CD4-positive, alpha-beta memory T cell (primary cell): Measurements from ENCODE around the gene TSGA10. TPM values are rescaled to one million over a fixed set of nuclear protein-coding genes. Genes with fewer than 3 reads are reported as not detected.

Source experiments
- CTCF ChIA-PET: fragments of 350-600 bp; sonication (Branson Sonifier 250); formaldehyde crosslinking; loops from one replicate; lab custom pipeline; 2021; ENCODE audit warnings: inconsistent platforms; ENCODE audit not compliant: partially characterized antibody; lab: Charles Lee
- POLR2A ChIA-PET: fragments of 350-600 bp; sonication (Branson Sonifier 250); formaldehyde crosslinking; loops from one replicate; lab custom pipeline; 2021; ENCODE audit not compliant: partially characterized antibody; lab: Charles Lee
- DNase-seq, 5 donors: peaks; one replicate each; pipeline versions ENCODE4 v3.0.0 to v3.0.0-alpha.2; 2020 to 2022; ENCODE audit warnings: mixed read lengths in 1 of 5
- H3K27ac ChIP-seq: one replicate; pipeline ENCODE4 v1.7.0; 2013; ENCODE audit warnings: low read depth, low read length
- H3K27me3 ChIP-seq: 2 replicates; pipeline ENCODE4 v1.7.0; 2013; ENCODE audit warnings: mild to moderate bottlenecking, low read length, moderate library complexity; ENCODE audit not compliant: insufficient read depth
- H3K36me3 ChIP-seq: 2 replicates; pipeline ENCODE4 v1.7.0; 2013; ENCODE audit warnings: mild to moderate bottlenecking, low read length, moderate library complexity; ENCODE audit not compliant: insufficient read depth
- H3K4me1 ChIP-seq: 2 replicates; pipeline ENCODE4 v1.7.0; 2013; ENCODE audit warnings: mild to moderate bottlenecking, low read length, moderate library complexity; ENCODE audit not compliant: insufficient read depth
- H3K4me3 ChIP-seq, 2 donors: one replicate each; pipeline ENCODE4 v1.7.0; 2013; ENCODE audit warnings: low read length in 2 of 2, mild to moderate bottlenecking in 1 of 2
- H3K9me3 ChIP-seq, 2 donors: one replicate each; pipeline ENCODE4 v1.7.0; 2013; ENCODE audit warnings: low read length in 2 of 2, control low read depth in 1 of 2; ENCODE audit not compliant: control insufficient read depth in 1 of 2
- H3K27ac Mint-ChIP-seq, 7 donors: one replicate each; pipeline ENCODE4 v1.8.0; 2020 to 2021; ENCODE audit warnings: mixed read lengths in 7 of 7, mild to moderate bottlenecking in 6 of 7, inconsistent platforms in 3 of 7, moderate library complexity in 3 of 7
- H3K27me3 Mint-ChIP-seq, 2 donors: one replicate each; pipeline ENCODE4 v1.8.0; 2020 to 2021; ENCODE audit warnings: mixed read lengths in 2 of 2
- H3K36me3 Mint-ChIP-seq, 2 donors: one replicate each; pipeline ENCODE4 v1.8.0; 2020 to 2021; ENCODE audit warnings: mixed read lengths in 2 of 2, inconsistent platforms in 1 of 2, mild to moderate bottlenecking in 1 of 2
- H3K4me1 Mint-ChIP-seq, 4 donors: one replicate each; pipeline ENCODE4 v1.8.0; 2020 to 2021; ENCODE audit warnings: mixed read lengths in 4 of 4, mild to moderate bottlenecking in 1 of 4
- H3K4me3 Mint-ChIP-seq, 8 donors: one replicate each; pipeline ENCODE4 v1.8.0; 2020 to 2021; ENCODE audit warnings: mixed read lengths in 8 of 8, mild to moderate bottlenecking in 7 of 8, moderate library complexity in 6 of 8, inconsistent platforms in 3 of 8
- H3K9me3 Mint-ChIP-seq, 8 donors: one replicate each; pipeline ENCODE4 v1.8.0; 2020 to 2021; ENCODE audit warnings: mixed read lengths in 8 of 8, mild to moderate bottlenecking in 5 of 8, inconsistent platforms in 3 of 8, moderate library complexity in 1 of 8
- intact Hi-C: fragments of 100-400 bp; cut with micrococcal nuclease; formaldehyde crosslinking; loops from one replicate; pipeline ENCODE4 v1.15.1; 2023
- polyA plus RNA-seq, 2 donors: library from polyadenylated mRNA; unstranded; fragments of 300-500 nt; fragmentation: Illumina TruSeq; gene quantifications; one replicate each; pipeline ENCODE4 v1.2.3, GENCODE V29; 2021
- total RNA-seq, 2 experiments: library from RNA; stranded (reverse); gene quantifications; one replicate each; pipeline ENCODE4 v1.2.3, GENCODE V29; 2021

TSGA10 gene
- total and polyA plus RNA-seq, 4 experiments from 2014 or later: 17.0 to 22.6 (median 19.0) TPM

- H3K4me3 ChIP-seq: no peak overlapping the region
- peaks cover 12 to 34% (median 13%) of the 10 kb centered on the region in 4 donors for H3K4me1 Mint-ChIP-seq
- H3K4me3 Mint-ChIP-seq: no peak overlapping the region
- peak overlapping the region in 3 of 7 donors; percentile 23 to 68 (median 68) for H3K27ac Mint-ChIP-seq
- DNase-seq: no peak
- intact Hi-C loops: no loop called here
- H3K9me3 ChIP-seq: no peaks in the 10 kb centered on the region
- H3K27me3 ChIP-seq: no peaks in the 10 kb centered on the region
- ChIA-PET POLR2A (interaction anchor here (1.0 kb wide), 1 partner anchor 16 kb away, joined by 3 read pairs; the partner anchor contains the start of gene LIPT1), CTCF (no interaction called here)
- no peaks in the 10 kb centered on the region for H3K27me3 Mint-ChIP-seq
- peaks cover 22 to 64% of the 10 kb centered on the region in 2 donors for H3K36me3 Mint-ChIP-seq
- no peaks in the 10 kb centered on the region for H3K9me3 Mint-ChIP-seq
- no peaks in the 10 kb centered on the region for H3K4me1 ChIP-seq
- no peak overlapping the region for H3K27ac ChIP-seq
- H3K36me3 ChIP-seq: peaks cover 39% of the 10 kb centered on the region
Measured at GRCh38 chr2:99171377-99172140, 16.8 kb upstream of the TSGA10 start.

GRCh38 chr2:99169534-99169933 is 14.8 kb upstream of the TSGA10 start:
- H3K27ac ChIP-seq: no peak overlapping the region
- Mint-ChIP-seq H3K9me3 (no peaks in the 10 kb centered on the region), H3K27me3 (no peaks in the 10 kb centered on the region), H3K4me3 (no peak overlapping the region), H3K4me1 (peaks cover 0 to 25% (median 4%) of the 10 kb centered on the region in 4 donors), H3K27ac (peak overlapping the region in 6 of 7 donors; percentile 36 to 78 (median 52)), H3K36me3 (peaks cover 30 to 65% of the 10 kb centered on the region in 2 donors)
- H3K36me3 ChIP-seq: peaks cover 45% of the 10 kb centered on the region
- H3K9me3 ChIP-seq: no peaks in the 10 kb centered on the region
- DNase-seq: no peak
- no peak overlapping the region for H3K4me3 ChIP-seq
- no peaks in the 10 kb centered on the region for H3K4me1 ChIP-seq
- H3K27me3 ChIP-seq: no peaks in the 10 kb centered on the region
- ChIA-PET POLR2A (interaction anchor here (1.1 to 3.8 kb wide), 2 partner anchors 11 to 15 kb away, joined by 4 to 16 read pairs; partner anchors contain the start of genes LIPT1, MITD1, MRPL30 and TSGA10), CTCF (interaction anchor here (1.6 to 1.7 kb wide), 2 partner anchors 11 to 29 kb away, joined by 3 to 5 read pairs; partner anchors contain the start of genes MITD1 and MRPL30)
- intact Hi-C loops: no loop called here

GRCh38 chr2:99166218-99166617 is 11.5 kb upstream of the TSGA10 start:
- Histone ChIP-seq H3K36me3 (peaks cover 37% of the 10 kb centered on the region), H3K9me3 (no peaks in the 10 kb centered on the region), H3K27me3 (no peaks in the 10 kb centered on the region), H3K4me1 (no peaks in the 10 kb centered on the region), H3K4me3 (no peak overlapping the region), H3K27ac (no peak overlapping the region)
- Mint-ChIP-seq H3K4me3 (no peak overlapping the region), H3K27ac (peak overlapping the region in 5 of 7 donors; percentile 20 to 82 (median 45)), H3K27me3 (no peaks in the 10 kb centered on the region), H3K36me3 (peaks cover 35 to 60% of the 10 kb centered on the region in 2 donors), H3K4me1 (peaks cover 0 to 12% (median 4%) of the 10 kb centered on the region in 4 donors), H3K9me3 (no peaks in the 10 kb centered on the region)
- CTCF ChIA-PET: interaction anchor here (1.2 to 2.1 kb wide), 2 partner anchors 11 to 12 kb away, joined by 4 to 5 read pairs; partner anchors contain the start of genes LIPT1 and TSGA10
- no peak for DNase-seq
- intact Hi-C loops: no loop called here
- POLR2A ChIA-PET: interaction anchor here (1.2 to 1.7 kb wide), 2 partner anchors 11 to 26 kb away, joined by 3 to 8 read pairs; partner anchors contain the start of genes LIPT1 and TSGA10

- no peak overlapping the region for H3K4me3 Mint-ChIP-seq
- no peak overlapping the region for H3K4me3 ChIP-seq
- H3K4me1 ChIP-seq: peaks cover 11% of the 10 kb centered on the region
- H3K4me1 Mint-ChIP-seq: peaks cover 10 to 39% (median 32%) of the 10 kb centered on the region in 4 donors
- intact Hi-C loops: loop anchor here (10.0 kb wide), 1 partner anchor 1165 kb away; the partner anchor contains the start of gene TMEM131
- no peak overlapping the region for H3K27ac ChIP-seq
- H3K27me3 ChIP-seq: no peaks in the 10 kb centered on the region
- CTCF ChIA-PET: no interaction called here
- H3K9me3 ChIP-seq: no peaks in the 10 kb centered on the region
- peaks cover 36 to 61% of the 10 kb centered on the region in 2 donors for H3K36me3 Mint-ChIP-seq
- DNase-seq: no peak
- peaks cover 12% of the 10 kb centered on the region for H3K36me3 ChIP-seq
- H3K9me3 Mint-ChIP-seq: no peaks in the 10 kb centered on the region
- POLR2A ChIA-PET: no interaction called here
- peak overlapping the region in 6 of 7 donors; percentile 16 to 85 (median 44) for H3K27ac Mint-ChIP-seq
- H3K27me3 Mint-ChIP-seq: no peaks in the 10 kb centered on the region
Measured at GRCh38 chr2:99159594-99159993, 4.9 kb upstream of the TSGA10 start.

GRCh38 chr2:99158599-99158998 is 3.9 kb upstream of the TSGA10 start:
- H3K27me3 ChIP-seq: no peaks in the 10 kb centered on the region
- peak overlapping the region in 1 of 8 donors; percentile 50 for H3K4me3 Mint-ChIP-seq
- no peaks in the 10 kb centered on the region for H3K27me3 Mint-ChIP-seq
- DNase-seq: no peak
- no peaks in the 10 kb centered on the region for H3K9me3 Mint-ChIP-seq
- peaks cover 10 to 41% (median 39%) of the 10 kb centered on the region in 4 donors for H3K4me1 Mint-ChIP-seq
- intact Hi-C loops: loop anchor here (10.0 kb wide), 1 partner anchor 1164 kb away; the partner anchor contains the start of gene TMEM131
- H3K27ac Mint-ChIP-seq: peak overlapping the region in 4 of 7 donors; percentile 10 to 89 (median 71)
- peaks cover 12% of the 10 kb centered on the region for H3K36me3 ChIP-seq
- no peak overlapping the region for H3K4me3 ChIP-seq
- H3K9me3 ChIP-seq: no peaks in the 10 kb centered on the region
- H3K4me1 ChIP-seq: peaks cover 20% of the 10 kb centered on the region
- ChIA-PET CTCF (interaction anchor here (1.5 kb wide), 2 partner anchors 17 to 21 kb away, joined by 3 to 10 read pairs; partner anchors contain the start of gene C2orf15), POLR2A (interaction anchor here (0.7 to 0.9 kb wide), 2 partner anchors 17 to 20 kb away, joined by 3 to 4 read pairs; partner anchors contain the start of gene C2orf15)
- no peak overlapping the region for H3K27ac ChIP-seq
- peaks cover 34 to 62% of the 10 kb centered on the region in 2 donors for H3K36me3 Mint-ChIP-seq

- no peak overlapping the region for H3K4me3 ChIP-seq
- DNase-seq: no peak
- H3K36me3 ChIP-seq: peaks cover 6% of the 10 kb centered on the region
- Mint-ChIP-seq H3K27me3 (no peaks in the 10 kb centered on the region), H3K4me3 (peak overlapping the region in 4 of 8 donors; percentile 22 to 91 (median 65)), H3K4me1 (peaks cover 10 to 40% (median 38%) of the 10 kb centered on the region in 4 donors), H3K9me3 (no peaks in the 10 kb centered on the region), H3K27ac (peak overlapping the region in 5 of 7 donors; percentile 66 to 95 (median 85)), H3K36me3 (peaks cover 29 to 53% of the 10 kb centered on the region in 2 donors)
- intact Hi-C loops: loop anchor here (10.0 kb wide), 1 partner anchor 1162 kb away; the partner anchor contains the start of gene TMEM131
- ChIA-PET CTCF (interaction anchor here (1.5 to 2.4 kb wide), 2 partner anchors 15 to 180 kb away, joined by 3 to 6 read pairs; partner anchors contain the start of genes C2orf15, EIF5B and TXNDC9), POLR2A (interaction anchor here (0.6 to 6.2 kb wide), 4 partner anchors 11 to 29 kb away, joined by 3 to 112 read pairs (median 22); partner anchors contain the start of genes C2orf15, MITD1 and MRPL30)
- H3K4me1 ChIP-seq: peaks cover 25% of the 10 kb centered on the region
- H3K27ac ChIP-seq: no peak overlapping the region
- no peaks in the 10 kb centered on the region for H3K9me3 ChIP-seq
- no peaks in the 10 kb centered on the region for H3K27me3 ChIP-seq
Measured at GRCh38 chr2:99156891-99157290, 2.1 kb upstream of the TSGA10 start.
